Nephron progenitor cell (in vitro differentiated cells): ENCODE results near the gene DOCK9.

Experiments
- DNase-seq: peaks from one replicate; pipeline ENCODE4 v3.0.0; 2021
- H3K27ac Mint-ChIP-seq: 2 replicates; pipeline ENCODE4 v1.8.0; 2021; ENCODE audit warnings: mild to moderate bottlenecking, moderate library complexity, mixed read lengths
- H3K27me3 Mint-ChIP-seq: 2 replicates; pipeline ENCODE4 v1.8.0; 2021; ENCODE audit warnings: mild to moderate bottlenecking, low read depth, mixed read lengths; ENCODE audit not compliant: poor library complexity
- H3K36me3 Mint-ChIP-seq: 2 replicates; pipeline ENCODE4 v1.8.0; 2021; ENCODE audit warnings: low read depth, mixed read lengths
- H3K4me1 Mint-ChIP-seq: 2 replicates; pipeline ENCODE4 v1.8.0; 2021; ENCODE audit warnings: mixed read lengths
- H3K4me3 Mint-ChIP-seq: 2 replicates; pipeline ENCODE4 v1.8.0; 2021; ENCODE audit warnings: mild to moderate bottlenecking, moderate library complexity, mixed read lengths
- H3K9me3 Mint-ChIP-seq: 2 replicates; pipeline ENCODE4 v1.8.0; 2021; ENCODE audit warnings: mild to moderate bottlenecking, moderate library complexity, mixed read lengths
- CTCF ChIP-seq: fragments of 200-600 bp; sonication (generic); IDR thresholded peaks from 2 replicates; pipeline ENCODE4 v1.5.0; 2021; ENCODE audit warnings: antibody characterized with exemption

DOCK9 gene

DNA sequence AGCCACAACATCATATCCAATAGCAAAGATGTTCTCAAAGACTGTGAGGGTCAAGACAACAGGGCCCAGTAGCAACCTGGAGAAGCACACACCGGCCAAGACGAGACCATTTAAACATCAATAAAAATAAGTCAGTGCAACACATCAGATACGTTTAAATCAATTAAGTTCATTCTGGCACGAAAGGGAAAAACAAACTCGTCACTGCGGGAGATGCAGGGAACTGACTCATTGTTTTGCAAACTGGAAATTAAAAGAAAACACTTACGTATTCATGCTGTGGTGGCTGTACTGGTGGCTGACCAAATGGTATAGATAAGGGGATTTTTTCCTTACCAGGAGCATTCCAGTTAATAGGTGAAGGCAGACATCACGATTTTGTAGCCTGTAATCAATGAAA, 199.1 kb downstream of the DOCK9 start:
- peaks cover 7% of the 10 kb centered on the region for H3K27me3 Mint-ChIP-seq
- peaks cover 3% of the 10 kb centered on the region for H3K9me3 Mint-ChIP-seq

DNA sequence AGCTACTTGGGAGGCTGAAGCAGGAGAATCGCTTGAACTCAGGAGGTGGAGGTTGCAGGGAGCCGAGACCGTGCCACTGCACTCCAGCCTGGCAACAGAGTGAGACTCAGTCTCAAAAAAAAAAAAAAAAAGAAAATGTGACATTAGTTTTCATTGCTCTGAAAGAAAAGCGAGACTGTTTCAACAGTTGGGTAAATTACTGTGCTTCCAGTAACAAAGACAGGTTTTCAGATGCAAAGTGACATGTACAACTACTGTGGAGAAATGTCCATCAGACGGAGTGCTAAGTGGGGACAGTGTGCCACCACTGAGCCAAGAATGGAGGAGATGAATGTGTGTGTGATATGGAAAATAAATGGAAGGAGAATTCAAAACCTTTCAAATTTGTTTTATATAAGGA, 201.2 kb downstream of the DOCK9 start:
- no peak for DNase-seq
- no peak overlapping the region for H3K4me3 Mint-ChIP-seq
- H3K27me3 Mint-ChIP-seq = peaks cover 7% of the 10 kb centered on the region
- H3K36me3 Mint-ChIP-seq = no peaks in the 10 kb centered on the region
- no peak overlapping the region for H3K27ac Mint-ChIP-seq
- H3K4me1 Mint-ChIP-seq = no peaks in the 10 kb centered on the region
- peaks cover 3% of the 10 kb centered on the region for H3K9me3 Mint-ChIP-seq
- TF ChIP-seq CTCF = no peak

More for the DNA sequence above, 199.1 kb downstream of the DOCK9 start:
- no peak overlapping the region for H3K27ac Mint-ChIP-seq
- TF ChIP-seq CTCF = no peak
- no peak for DNase-seq
- no peak overlapping the region for H3K4me3 Mint-ChIP-seq
- H3K36me3 Mint-ChIP-seq = no peaks in the 10 kb centered on the region
- H3K4me1 Mint-ChIP-seq = no peaks in the 10 kb centered on the region

DNA sequence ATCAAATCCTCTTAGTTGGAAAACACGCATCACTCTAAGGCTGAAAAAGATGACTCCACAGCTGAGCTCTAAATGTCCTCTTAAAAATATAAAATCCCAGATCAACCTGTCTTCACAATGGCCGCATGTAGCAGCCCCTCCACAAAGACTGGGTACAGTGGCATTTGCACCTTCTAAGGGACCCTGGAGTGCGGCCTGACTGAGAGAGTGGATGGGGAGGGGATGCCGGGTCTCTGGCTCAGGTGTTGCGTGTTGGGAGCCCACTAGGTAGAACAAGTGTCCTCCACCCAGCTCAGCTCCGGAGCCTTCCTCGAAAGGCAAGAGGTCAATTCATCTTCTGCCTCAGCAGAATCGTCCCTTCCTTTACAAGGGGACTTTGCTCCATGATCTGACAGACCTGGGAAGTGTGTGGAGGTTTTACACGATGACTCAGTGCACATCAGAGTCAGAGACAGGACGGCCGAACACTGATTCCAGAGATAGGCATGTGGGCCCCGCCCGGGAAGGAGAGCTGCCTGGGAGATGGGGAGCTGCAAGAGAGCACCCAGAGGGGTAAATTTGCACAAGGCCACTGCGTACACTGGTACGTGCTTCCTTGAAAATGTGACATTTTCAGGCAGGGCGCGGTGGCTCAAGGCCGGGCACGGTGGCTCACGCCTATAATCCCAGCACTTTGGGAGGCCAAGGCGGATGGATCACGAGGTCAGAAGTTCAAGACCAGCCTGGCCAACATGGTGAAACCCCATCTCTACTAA, 201.8 kb downstream of the DOCK9 start:
- no peak for DNase-seq
- no peak for TF ChIP-seq CTCF
- Mint-ChIP-seq H3K9me3 (no peaks in the 10 kb centered on the region), H3K4me3 (no peak overlapping the region), H3K36me3 (no peaks in the 10 kb centered on the region), H3K27ac (no peak overlapping the region), H3K4me1 (no peaks in the 10 kb centered on the region), H3K27me3 (peaks cover 7% of the 10 kb centered on the region)

DNA sequence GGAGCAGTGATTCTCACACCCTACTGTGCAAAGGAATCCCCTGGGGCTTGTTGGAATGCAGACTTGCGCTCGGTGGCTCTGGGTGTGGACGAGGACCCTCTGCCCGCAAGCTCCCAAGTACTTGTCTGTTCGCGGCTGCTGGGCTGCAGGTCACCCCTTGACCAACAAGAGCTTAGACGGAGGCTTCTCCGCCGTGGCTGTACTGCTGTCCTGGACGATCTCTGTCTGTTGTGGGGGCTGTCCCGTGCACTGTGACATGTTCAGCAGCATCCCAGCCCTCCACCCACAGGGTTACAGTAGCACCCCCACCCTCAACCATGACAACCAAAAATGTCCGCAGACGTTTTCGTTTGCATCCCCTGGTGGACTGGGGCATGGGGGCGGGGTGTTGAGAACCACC, 202.5 kb downstream of the DOCK9 start:
- Mint-ChIP-seq H3K27ac (no peak overlapping the region), H3K4me3 (no peak overlapping the region), H3K4me1 (no peaks in the 10 kb centered on the region), H3K9me3 (no peaks in the 10 kb centered on the region), H3K27me3 (peaks cover 7% of the 10 kb centered on the region), H3K36me3 (no peaks in the 10 kb centered on the region)
- DNase-seq = no peak
- no peak for TF ChIP-seq CTCF

- H3K36me3 Mint-ChIP-seq = no peaks in the 10 kb centered on the region
- no peak for DNase-seq
- H3K9me3 Mint-ChIP-seq = no peaks in the 10 kb centered on the region
- H3K4me1 Mint-ChIP-seq = no peaks in the 10 kb centered on the region
- H3K4me3 Mint-ChIP-seq = no peak overlapping the region
- no peak for TF ChIP-seq CTCF
- peaks cover 7% of the 10 kb centered on the region for H3K27me3 Mint-ChIP-seq
- no peak overlapping the region for H3K27ac Mint-ChIP-seq
Observed at GRCh38 chr13:98774776-98775175, 203.1 kb downstream of the DOCK9 start.

DNA sequence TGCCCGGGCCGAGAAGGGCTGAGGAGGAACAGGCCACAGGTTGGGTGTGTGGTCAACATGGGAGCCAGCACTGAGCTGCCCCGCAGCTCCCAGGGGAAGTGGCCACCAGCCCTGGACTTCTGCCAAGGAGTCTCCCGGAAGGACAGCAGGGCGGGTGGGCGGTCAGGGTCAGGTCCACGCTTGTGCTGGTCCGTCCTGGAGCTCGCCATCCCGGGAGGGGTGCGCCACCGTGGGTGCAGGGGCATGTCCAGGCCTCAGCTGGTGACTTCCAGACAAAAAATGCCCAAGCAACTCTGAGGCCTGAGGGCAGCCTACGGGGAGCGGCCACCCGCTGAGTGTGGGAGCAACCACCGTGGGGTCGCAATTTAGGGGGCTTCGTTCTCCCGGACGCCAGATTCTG, 203.9 kb downstream of the DOCK9 start:
- H3K36me3 Mint-ChIP-seq = no peaks in the 10 kb centered on the region
- H3K9me3 Mint-ChIP-seq = no peaks in the 10 kb centered on the region
- H3K4me3 Mint-ChIP-seq = no peak overlapping the region
- H3K4me1 Mint-ChIP-seq = no peaks in the 10 kb centered on the region
- H3K27me3 Mint-ChIP-seq = peaks cover 7% of the 10 kb centered on the region
- DNase-seq = no peak
- no peak overlapping the region for H3K27ac Mint-ChIP-seq
- no peak for TF ChIP-seq CTCF
